GM12873 (cell line): ENCODE data around the gene SGCB.

Source experiments
- CTCF ChIP-seq: IDR thresholded peaks from 2 replicates; pipeline ENCODE4 v1.5.1; 2012; ENCODE audit warnings: low read depth, mild to moderate bottlenecking, moderate library complexity, low read length, control low read depth; ENCODE audit not compliant: insufficient read depth; ENCODE audit errors: missing control alignments

SGCB gene

GRCh38 chr4:52038103-52038912, at the start of gene SGCB:
Gene SGCB (minus strand): TSS chr4:52038299. CDS start chr4:52038259, 40 bp downstream.
- TF ChIP-seq CTCF, result no peak

- no peak for TF ChIP-seq CTCF
Observed at GRCh38 chr4:52081216-52081615, 43.1 kb upstream of the SGCB start.

GRCh38 chr4:52079659-52080058, 41.6 kb upstream of the SGCB start:
- TF ChIP-seq CTCF, result no peak

- TF ChIP-seq CTCF, result no peak
Observed at GRCh38 chr4:52076731-52077130, 38.6 kb upstream of the SGCB start.

- no peak for TF ChIP-seq CTCF
Observed at GRCh38 chr4:52071791-52072546, 33.9 kb upstream of the SGCB start.

- TF ChIP-seq CTCF, result no peak
Observed at GRCh38 chr4:52069571-52069970, 31.5 kb upstream of the SGCB start.

GRCh38 chr4:52059372-52059771, 21.3 kb upstream of the SGCB start:
- no peak for TF ChIP-seq CTCF
